HG02885 (cell line): Measurements from ENCODE around the gene MBTPS1.

Experiments used
- ATAC-seq: cut with Tn5 transposase; IDR thresholded peaks from one replicate; pipeline ENCODE4 v1.9.1; 2021; ENCODE audit warnings: mild to moderate bottlenecking; ENCODE audit not compliant: unreplicated experiment, poor library complexity

The MBTPS1 gene

GRCh38 chr16:84056933-84057332 is 59.8 kb downstream of the MBTPS1 start:
- ATAC-seq, result no peak

- no peak for ATAC-seq
Measured at GRCh38 chr16:84055801-84056634, 60.7 kb downstream of the MBTPS1 start.

GRCh38 chr16:84055366-84055765 is 61.4 kb downstream of the MBTPS1 start:
- ATAC-seq, result no peak

- no peak for ATAC-seq
Measured at GRCh38 chr16:84054916-84055315, 61.8 kb downstream of the MBTPS1 start.

GRCh38 chr16:84054271-84054670 is 62.5 kb downstream of the MBTPS1 start:
- no peak for ATAC-seq

- no peak for ATAC-seq
Measured at GRCh38 chr16:84053237-84053636, 63.5 kb downstream of the MBTPS1 start.

GRCh38 chr16:84052071-84052622 is 64.6 kb downstream of the MBTPS1 start:
- ATAC-seq, result no peak

- ATAC-seq, result no peak
Measured at GRCh38 chr16:84050316-84050715, 66.4 kb downstream of the MBTPS1 start.

GRCh38 chr16:84049403-84050060 is 67.2 kb downstream of the MBTPS1 start:
- ATAC-seq, result no peak

- ATAC-seq, result no peak
Measured at GRCh38 chr16:84048871-84049270, 67.9 kb downstream of the MBTPS1 start.

GRCh38 chr16:84048270-84048669 is 68.5 kb downstream of the MBTPS1 start:
- ATAC-seq, result no peak

GRCh38 chr16:84047626-84048025 is 69.1 kb downstream of the MBTPS1 start:
- ATAC-seq, result no peak

GRCh38 chr16:84047206-84047605 is 69.5 kb downstream of the MBTPS1 start:
- ATAC-seq, result no peak

- ATAC-seq, result no peak
Measured at GRCh38 chr16:84045818-84046470, 70.8 kb downstream of the MBTPS1 start.

- ATAC-seq, result no peak
Measured at GRCh38 chr16:84045001-84045817, 71.5 kb downstream of the MBTPS1 start.

GRCh38 chr16:84044118-84044488 is 72.6 kb downstream of the MBTPS1 start:
- no peak for ATAC-seq

- ATAC-seq, result no peak
Measured at GRCh38 chr16:84043486-84044117, 73.1 kb downstream of the MBTPS1 start.

GRCh38 chr16:84042879-84043485 is 73.8 kb downstream of the MBTPS1 start:
- ATAC-seq, result no peak

GRCh38 chr16:84042308-84042878 is 74.3 kb downstream of the MBTPS1 start, which contains the start of gene SLC38A8:
SLC38A8 (minus strand) TSS chr16:84042795; CDS start chr16:84042157, 638 bp downstream.
- no peak for ATAC-seq
